ENCODE results near the gene B3GAT3. TPM values are rescaled to one million over a fixed set of nuclear protein-coding genes. Genes with fewer than 3 reads are reported as not detected.
"Not testable (repeated sequence)": the region's sequence is repeated elsewhere in the genome, so short reads cannot be mapped to it uniquely, and the experiment has no call there.

B3GAT3 gene
- total and polyA plus RNA-seq, 10 donors = 25.2 to 65.7 (median 39.8) TPM

DNA sequence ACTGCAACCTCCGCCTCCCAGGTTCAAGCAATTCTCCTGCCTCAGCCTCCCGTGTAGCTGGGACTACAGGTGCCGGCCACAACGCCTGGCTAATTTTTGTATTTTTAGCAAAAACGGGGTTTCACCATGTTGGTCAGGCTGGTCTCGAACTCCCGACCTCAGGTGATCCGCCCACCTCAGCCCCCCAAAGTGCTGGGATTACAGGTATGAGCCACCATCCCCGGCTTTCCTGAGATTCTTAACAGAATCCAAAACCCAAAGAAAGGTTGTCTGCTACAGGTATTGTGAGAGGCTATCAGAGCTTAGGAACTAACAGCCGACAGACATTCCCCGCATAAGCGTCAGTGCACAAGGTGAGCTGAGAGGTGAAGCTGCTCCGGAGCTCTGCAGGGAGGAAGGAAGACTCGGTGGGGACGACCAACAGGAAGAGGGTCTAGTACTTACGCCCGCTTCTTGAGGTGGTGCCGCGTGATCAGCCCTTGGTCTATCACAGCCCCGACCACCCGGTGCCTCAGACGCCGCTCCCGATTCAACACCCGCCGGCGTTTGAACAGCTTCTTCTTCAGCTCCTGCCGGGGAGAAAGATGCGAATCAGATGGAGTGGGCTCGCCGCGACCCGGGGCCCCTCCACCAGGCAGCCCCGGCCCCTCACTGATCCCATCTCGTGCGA lies 42.8 kb upstream of the B3GAT3 start:
- Histone ChIP-seq H3K9me3 (no peaks in the 10 kb centered on the region), H3K27ac (peak overlapping the region; percentile 87 to 96 (median 94)), H3K4me3 (peak overlapping the region; percentile 73 to 91 (median 82)), H3K4me1 (peaks cover 25 to 66% (median 48%) of the 10 kb centered on the region in 6 donors), H3K36me3 (peaks cover 0 to 47% (median 19%) of the 10 kb centered on the region in 6 donors), H3K27me3 (replicated peaks in 1 of 7) (no peaks in the 10 kb centered on the region)
- no peak for DNase-seq
- TF ChIP-seq POLR2A (IDR thresholded peaks at IDR 0.05) (no peak), POLR2AphosphoS5 (IDR thresholded peaks at IDR 0.05) (no peak)
- TF ChIP-seq, protein P1, sequence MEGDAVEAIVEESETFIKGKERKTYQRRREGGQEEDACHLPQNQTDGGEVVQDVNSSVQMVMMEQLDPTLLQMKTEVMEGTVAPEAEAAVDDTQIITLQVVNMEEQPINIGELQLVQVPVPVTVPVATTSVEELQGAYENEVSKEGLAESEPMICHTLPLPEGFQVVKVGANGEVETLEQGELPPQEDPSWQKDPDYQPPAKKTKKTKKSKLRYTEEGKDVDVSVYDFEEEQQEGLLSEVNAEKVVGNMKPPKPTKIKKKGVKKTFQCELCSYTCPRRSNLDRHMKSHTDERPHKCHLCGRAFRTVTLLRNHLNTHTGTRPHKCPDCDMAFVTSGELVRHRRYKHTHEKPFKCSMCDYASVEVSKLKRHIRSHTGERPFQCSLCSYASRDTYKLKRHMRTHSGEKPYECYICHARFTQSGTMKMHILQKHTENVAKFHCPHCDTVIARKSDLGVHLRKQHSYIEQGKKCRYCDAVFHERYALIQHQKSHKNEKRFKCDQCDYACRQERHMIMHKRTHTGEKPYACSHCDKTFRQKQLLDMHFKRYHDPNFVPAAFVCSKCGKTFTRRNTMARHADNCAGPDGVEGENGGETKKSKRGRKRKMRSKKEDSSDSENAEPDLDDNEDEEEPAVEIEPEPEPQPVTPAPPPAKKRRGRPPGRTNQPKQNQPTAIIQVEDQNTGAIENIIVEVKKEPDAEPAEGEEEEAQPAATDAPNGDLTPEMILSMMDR (IDR thresholded peaks at IDR 0.05 in 8 of 11, conservative IDR thresholded peaks at IDR 0.05 in 3 of 11) = no peak
- intact Hi-C loops (cut with DNase I; ENCODE audit: low total_unique reads) = no loop called here
- 2 to 5% (median 2%) methylated on average over 18 to 36 of the region's 36 CpGs for WGBS, 5 donors

DNA sequence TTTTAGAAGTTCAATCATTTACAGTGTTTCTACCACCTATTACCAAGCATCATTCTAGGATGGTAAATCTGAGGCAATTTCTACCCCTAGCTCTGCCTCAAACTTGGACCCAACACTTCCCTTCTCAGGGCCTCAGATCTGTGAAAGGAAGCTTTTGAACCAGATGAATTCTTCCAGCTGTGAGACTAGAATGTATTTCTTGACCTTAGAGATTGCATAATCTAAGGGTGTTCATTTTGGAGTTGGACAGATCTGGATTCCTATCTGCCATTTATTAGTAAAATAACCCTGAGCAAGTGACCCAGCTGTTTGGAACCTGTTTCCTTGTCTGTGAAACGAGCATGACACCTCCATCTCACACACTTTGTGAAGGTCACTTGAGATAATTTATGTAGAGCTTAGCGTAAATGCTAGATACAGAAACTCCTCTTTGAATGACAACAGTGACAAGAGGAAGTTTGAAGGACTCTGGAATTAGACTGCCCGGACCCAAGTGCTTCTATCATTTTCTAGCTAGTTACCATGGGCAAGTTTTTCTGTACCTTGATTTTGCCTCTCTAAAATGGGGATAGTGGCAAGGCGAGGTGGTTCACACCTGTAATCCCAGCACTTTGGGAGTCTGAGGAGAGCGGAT lies 35.1 kb upstream of the B3GAT3 start:
- H3K27ac ChIP-seq = no peak overlapping the region
- WGBS, 5 donors = 51 to 69% (median 62%) methylated on average over 5 of the region's 5 CpGs
- no peak for TF ChIP-seq POLR2AphosphoS5 (IDR thresholded peaks at IDR 0.05)
- no peak overlapping the region for H3K4me3 ChIP-seq
- intact Hi-C loops (cut with DNase I; ENCODE audit: low total_unique reads) = no loop called here
- DNase-seq = no peak
- H3K4me1 ChIP-seq = peaks cover 5 to 20% (median 12%) of the 10 kb centered on the region in 6 donors
- H3K27me3 ChIP-seq (replicated peaks in 1 of 7) = no peaks in the 10 kb centered on the region
- no peaks in the 10 kb centered on the region for H3K9me3 ChIP-seq
- peaks cover 0 to 16% (median 4%) of the 10 kb centered on the region in 6 donors for H3K36me3 ChIP-seq

DNA sequence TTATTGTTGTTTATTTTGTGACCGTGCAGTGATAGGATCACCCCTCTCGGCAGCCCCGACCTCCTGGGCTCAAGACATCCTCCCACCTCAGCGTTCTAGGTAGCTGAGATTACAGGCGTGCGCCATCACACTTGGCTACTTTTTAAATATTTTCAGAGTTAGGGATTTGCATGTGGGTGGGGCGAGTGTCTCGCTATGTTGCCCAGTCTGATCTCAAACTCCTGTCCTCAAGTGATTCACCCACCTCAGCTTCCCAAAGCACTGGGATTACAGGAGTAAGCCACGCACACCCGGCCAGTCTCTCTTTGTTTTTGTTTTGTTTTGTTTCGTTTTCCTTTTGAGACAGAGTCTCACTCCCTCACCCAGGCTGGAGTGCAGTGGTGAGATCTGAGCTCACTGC lies 32.5 kb upstream of the B3GAT3 start:
- intact Hi-C loops (cut with DNase I; ENCODE audit: low total_unique reads) = no loop called here
- Histone ChIP-seq H3K36me3 (peaks cover 0 to 15% (median 6%) of the 10 kb centered on the region in 6 donors), H3K27ac (peak overlapping the region in 1 of 8 donors; percentile 96), H3K4me3 (peak overlapping the region in 1 of 8 donors; percentile 22), H3K9me3 (no peaks in the 10 kb centered on the region), H3K4me1 (peaks cover 11 to 44% (median 26%) of the 10 kb centered on the region in 6 donors), H3K27me3 (replicated peaks in 1 of 7) (no peaks in the 10 kb centered on the region)
- TF ChIP-seq, protein P1 (IDR thresholded peaks at IDR 0.05 in 8 of 11, conservative IDR thresholded peaks at IDR 0.05 in 3 of 11) = no peak
- TF ChIP-seq POLR2A (IDR thresholded peaks at IDR 0.05) = no peak
- TF ChIP-seq POLR2AphosphoS5 (IDR thresholded peaks at IDR 0.05) = no peak
- 84 to 93% (median 86%) methylated on average over 11 of the region's 11 CpGs for WGBS, 5 donors
- peak; percentile 41 for DNase-seq

DNA sequence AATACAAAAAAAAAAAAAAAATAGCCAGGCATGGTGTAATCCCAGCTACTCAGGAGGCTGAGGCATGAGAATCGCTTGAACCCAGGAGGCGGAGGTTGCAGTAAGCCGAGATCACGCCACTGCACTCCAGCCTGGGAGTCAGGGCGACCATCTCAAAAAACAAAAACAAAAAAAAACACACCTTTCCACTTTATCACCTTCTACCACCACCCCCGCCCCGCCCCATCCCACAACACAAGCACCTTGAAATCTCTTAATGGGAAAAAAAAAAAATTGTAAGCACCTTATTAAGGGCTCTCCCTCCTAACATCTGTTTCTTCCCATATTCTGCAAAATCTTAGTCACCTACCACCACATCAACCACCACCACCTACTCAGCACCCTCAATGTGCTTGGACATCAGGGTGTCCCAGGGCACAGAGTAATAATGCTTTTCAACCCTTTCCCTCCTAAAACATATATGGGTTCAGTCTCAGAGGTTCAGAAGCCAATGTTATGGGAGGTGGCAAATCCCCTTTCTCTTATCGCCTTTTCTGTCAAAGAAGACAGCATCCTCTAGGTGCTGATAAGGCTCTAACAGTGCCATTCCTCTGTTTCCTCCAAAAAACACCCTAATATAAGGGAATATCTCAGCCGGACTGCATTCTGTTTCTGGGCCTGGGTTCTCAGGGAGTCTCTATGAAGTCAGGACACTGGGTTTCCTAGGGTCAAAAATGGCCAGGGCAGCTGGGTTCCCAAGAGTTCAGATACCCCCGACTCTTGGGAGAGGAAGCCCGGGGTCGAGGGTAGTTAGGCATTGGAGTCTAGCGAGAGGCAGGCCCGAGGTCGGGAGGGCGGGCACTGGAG lies 30.6 kb upstream of the B3GAT3 start:
- DNase-seq = peak; percentile 25
- Histone ChIP-seq H3K9me3 (no peaks in the 10 kb centered on the region), H3K27me3 (replicated peaks in 1 of 7) (no peaks in the 10 kb centered on the region), H3K4me3 (peak overlapping the region; percentile 50 to 90 (median 77)), H3K4me1 (peaks cover 12 to 53% (median 29%) of the 10 kb centered on the region in 6 donors), H3K27ac (peak overlapping the region; percentile 78 to 97 (median 91)), H3K36me3 (peaks cover 0 to 33% (median 23%) of the 10 kb centered on the region in 6 donors)
- 35 to 38% (median 38%) methylated on average over 13 to 16 of the region's 16 CpGs for WGBS, 5 donors
- intact Hi-C loops (cut with DNase I; ENCODE audit: low total_unique reads) = no loop called here
- TF ChIP-seq, protein P1 (IDR thresholded peaks at IDR 0.05 in 8 of 11, conservative IDR thresholded peaks at IDR 0.05 in 3 of 11) = no peak
- TF ChIP-seq POLR2AphosphoS5 (IDR thresholded peaks at IDR 0.05) (no peak), POLR2A (IDR thresholded peaks at IDR 0.05) (no peak)

DNA sequence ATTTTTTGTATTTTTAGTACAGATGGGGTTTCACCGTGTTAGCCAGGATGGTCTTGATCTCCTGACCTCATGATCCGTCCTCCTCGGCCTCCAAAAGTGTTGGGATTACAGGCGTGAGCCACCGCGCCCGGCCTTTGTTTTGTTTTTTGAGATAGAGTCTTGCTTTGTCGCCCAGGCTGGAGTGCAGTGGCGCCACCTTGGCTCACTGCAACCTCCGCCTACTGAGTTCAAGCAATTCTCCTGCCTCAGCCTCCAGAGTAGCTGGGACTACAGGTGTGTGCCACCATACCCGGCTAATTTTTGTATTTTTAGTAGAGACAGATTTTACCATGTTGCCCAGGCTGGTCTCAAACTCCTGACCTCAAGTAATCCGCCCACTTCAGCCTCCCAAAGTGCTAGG lies 28.5 kb upstream of the B3GAT3 start:
- Histone ChIP-seq H3K4me1 (peaks cover 23 to 72% (median 46%) of the 10 kb centered on the region in 6 donors), H3K36me3 (peaks cover 0 to 33% (median 23%) of the 10 kb centered on the region in 6 donors)
- 88 to 98% (median 94%) methylated on average over 12 of the region's 12 CpGs for WGBS, 5 donors
- H3K9me3 ChIP-seq; H3K27ac ChIP-seq; intact Hi-C loops (cut with DNase I; ENCODE audit: low total_unique reads); H3K27me3 ChIP-seq (replicated peaks in 1 of 7); H3K4me3 ChIP-seq: not testable (repeated sequence)
- DNase-seq = peak; percentile 29
